Parietal lobe (tissue), 2 donors: ENCODE data around the gene LIME1. TPM values are rescaled to one million over a fixed set of nuclear protein-coding genes. Genes with fewer than 3 reads are reported as not detected.

Experiments used
- small RNA-seq: library from RNA; depleted of rRNA; stranded (forward); fragments of <200 nt; gene quantifications from one replicate; pipeline ENCODE3, GENCODE V24; 2014; ENCODE audit warnings: low replicate concordance
- total RNA-seq: library from RNA; depleted of rRNA; stranded (reverse); fragments of >200 nt; gene quantifications from one replicate; pipeline ENCODE4 v1.2.3, GENCODE V29; 2014

LIME1 gene
- 13.5 TPM for total RNA-seq

GRCh38 chr20:63735859-63736718 lies at the start of gene LIME1:
TSS of gene LIME1 (plus strand) at chr20:63736664. CDS start at chr20:63737550, 886 bp downstream.

DNA sequence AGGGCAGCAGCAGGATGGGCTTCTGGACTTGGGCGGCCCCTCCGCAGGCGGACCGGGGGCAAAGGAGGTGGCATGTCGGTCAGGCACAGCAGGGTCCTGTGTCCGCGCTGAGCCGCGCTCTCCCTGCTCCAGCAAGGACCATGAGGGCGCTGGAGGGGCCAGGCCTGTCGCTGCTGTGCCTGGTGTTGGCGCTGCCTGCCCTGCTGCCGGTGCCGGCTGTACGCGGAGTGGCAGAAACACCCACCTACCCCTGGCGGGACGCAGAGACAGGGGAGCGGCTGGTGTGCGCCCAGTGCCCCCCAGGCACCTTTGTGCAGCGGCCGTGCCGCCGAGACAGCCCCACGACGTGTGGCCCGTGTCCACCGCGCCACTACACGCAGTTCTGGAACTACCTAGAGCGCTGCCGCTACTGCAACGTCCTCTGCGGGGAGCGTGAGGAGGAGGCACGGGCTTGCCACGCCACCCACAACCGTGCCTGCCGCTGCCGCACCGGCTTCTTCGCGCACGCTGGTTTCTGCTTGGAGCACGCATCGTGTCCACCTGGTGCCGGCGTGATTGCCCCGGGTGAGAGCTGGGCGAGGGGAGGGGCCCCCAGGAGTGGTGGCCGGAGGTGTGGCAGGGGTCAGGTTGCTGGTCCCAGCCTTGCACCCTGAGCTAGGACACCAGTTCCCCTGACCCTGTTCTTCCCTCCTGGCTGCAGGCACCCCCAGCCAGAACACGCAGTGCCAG lies 39.7 kb upstream of the LIME1 start, which contains the start of gene TNFRSF6B:
Gene TNFRSF6B, plus strand, starts transcription at position 25 of the 729 bp plus-strand sequence. Its CDS starts 116 bp downstream, at position 141.

DNA sequence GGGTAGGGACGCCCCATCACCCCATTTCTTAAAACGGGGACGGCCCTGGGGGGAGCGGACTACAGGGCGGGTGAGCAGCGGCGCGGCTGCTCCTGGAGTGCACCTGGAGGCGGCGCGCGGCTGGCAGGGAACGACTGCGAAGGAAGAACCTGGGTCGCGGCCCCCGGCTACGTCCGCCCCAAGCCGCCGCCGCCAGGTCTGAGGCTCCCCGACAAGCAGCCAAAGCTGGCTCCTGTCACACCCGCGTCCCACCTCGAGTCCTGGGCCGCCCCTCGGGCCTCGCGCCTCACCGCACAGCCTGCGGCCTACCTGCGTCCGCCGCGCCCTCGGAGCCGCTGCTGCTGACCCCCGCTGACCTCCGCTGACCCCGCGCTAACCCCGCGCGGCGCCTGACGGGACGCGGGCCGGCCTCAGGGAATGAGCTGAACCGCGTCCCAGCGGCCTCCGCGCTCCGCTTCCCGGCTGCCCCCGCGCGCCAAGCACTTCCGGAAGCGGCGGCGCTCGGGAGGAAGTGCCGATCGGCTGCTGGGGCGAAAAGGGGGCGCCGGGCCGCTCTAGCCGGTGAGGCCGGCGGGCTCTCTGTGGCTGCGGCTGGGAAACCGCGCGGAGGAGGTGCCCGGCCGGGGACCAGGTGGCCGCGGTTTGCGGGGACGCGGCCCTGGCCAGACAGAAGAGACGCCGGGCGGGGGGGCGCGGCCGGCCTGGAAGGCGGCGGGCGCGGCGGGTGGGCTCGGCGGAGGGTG lies 28.7 kb upstream of the LIME1 start, which contains the start of the genes ARFRP1 and ZGPAT:
Gene ARFRP1, minus strand, starts transcription at position 419 of the 743 bp plus-strand sequence. CDS start 885 bp downstream, outside the sequence.
Gene ZGPAT, plus strand, starts transcription at position 482 of the 743 bp plus-strand sequence. CDS start 542 bp downstream, outside the sequence.

GRCh38 chr20:63739130-63740069 lies 2.9 kb downstream of the LIME1 start, which contains the start of gene SLC2A4RG:
TSS of gene SLC2A4RG (plus strand) at chr20:63739776. CDS start at chr20:63739913, 137 bp downstream.

Small RNAs within 50 kb of the gene (small RNA-seq; reads per million reads assigned to genes)
- not detected for gene LIME1
- not detected for gene TNFRSF6B

Other genes with a start within 250 kb of the LIME1 start
- gene EEF1A2, start 237.6 kb upstream of the LIME1 start, total RNA-seq = 281 TPM
- 80.8 TPM for gene PPDPF, start 215.9 kb upstream of the LIME1 start, total RNA-seq
- gene PTK6, start 199.3 kb upstream of the LIME1 start, total RNA-seq = not detected
- gene SRMS, start 188.9 kb upstream of the LIME1 start, total RNA-seq = not detected
- gene FNDC11, start 182.5 kb upstream of the LIME1 start, total RNA-seq = 4.1 TPM
- 7.8 TPM for gene HELZ2, start 162.4 kb upstream of the LIME1 start, total RNA-seq
- gene GMEB2, start 109.6 kb upstream of the LIME1 start, total RNA-seq = 9.7 TPM
- gene STMN3, start 83.2 kb upstream of the LIME1 start, total RNA-seq = 107 TPM
- 19.1 TPM for gene RTEL1, start 78.4 kb upstream of the LIME1 start, total RNA-seq
- 1.3 TPM for gene TNFRSF6B, start 40.0 kb upstream of the LIME1 start, total RNA-seq
- gene ARFRP1, start 28.7 kb upstream of the LIME1 start, total RNA-seq = 27.9 TPM
- gene ZGPAT, start 28.6 kb upstream of the LIME1 start, total RNA-seq = 15.7 TPM
- 3.4 TPM for gene SLC2A4RG, start 3.1 kb downstream of the LIME1 start, total RNA-seq
- 20.3 TPM for gene ZBTB46, start 94.6 kb downstream of the LIME1 start, total RNA-seq
- not detected for gene ABHD16B, start 124.8 kb downstream of the LIME1 start, total RNA-seq
- gene TPD52L2, start 128.6 kb downstream of the LIME1 start, total RNA-seq = 32.6 TPM
- 80.4 TPM for gene DNAJC5, start 158.5 kb downstream of the LIME1 start, total RNA-seq
- gene UCKL1, start 219.8 kb downstream of the LIME1 start, total RNA-seq = 32.9 TPM
- 21.0 TPM for gene ZNF512B, start 233.3 kb downstream of the LIME1 start, total RNA-seq
- 10.0 TPM for gene SAMD10, start 243.0 kb downstream of the LIME1 start, total RNA-seq
- 88.3 TPM for gene PRPF6, start 244.5 kb downstream of the LIME1 start, total RNA-seq